K562 (cell line): ENCODE results near the gene CAPS. TPM values are rescaled to one million over a fixed set of nuclear protein-coding genes. Genes with fewer than 3 reads are reported as not detected.

Source experiments
- ARHGAP35 ChIP-seq: fragments of 450-650 bp; IDR thresholded peaks from 2 replicates; pipeline ENCODE4 v1.6.1; 2018; ENCODE audit not compliant: partially characterized antibody
- RAD51 ChIP-seq: fragments of 450-650 bp; IDR thresholded peaks from 2 replicates; pipeline ENCODE4 v1.7.1; 2016; ENCODE audit warnings: low read depth, mild to moderate bottlenecking, borderline replicate concordance
- REST ChIP-seq, 2 experiments: fragments of 450-650 bp; formaldehyde crosslinking in 1 of 2; IDR thresholded peaks; 2 replicates each; pipeline versions ENCODE4 v1.4.0 to v1.6.1; 2014 to 2020; ENCODE audit warnings: mild to moderate bottlenecking in 2 of 2, borderline replicate concordance in 1 of 2, low read depth in 1 of 2
- RNF2 ChIP-seq: sonication (generic); IDR thresholded peaks from 2 replicates; pipeline ENCODE4 v1.6.1; 2016
- ZNF212 ChIP-seq: fragments of 450-650 bp; formaldehyde crosslinking; IDR thresholded peaks from 2 replicates; pipeline ENCODE4 v1.4.0; 2020; ENCODE audit warnings: mild to moderate bottlenecking
- ZNF764 ChIP-seq: fragments of 250-450 bp; sonication (Bioruptor Pico); IDR thresholded peaks from 2 replicates; pipeline ENCODE4 v1.4.0; 2020; ENCODE audit warnings: low read depth, mild to moderate bottlenecking, moderate library complexity
- ZNF785 ChIP-seq: fragments of 250-450 bp; sonication (Bioruptor Pico); IDR thresholded peaks from 2 replicates; pipeline ENCODE4 v1.4.0; 2020; ENCODE audit warnings: mild to moderate bottlenecking
- polyA plus RNA-seq, 8 experiments: library from polyadenylated mRNA; depleted of rRNA in 4 of 8; stranded (reverse) in 5 of 8; unstranded in 3 of 8; fragments of >200 nt; fragmentation: Nextera tagmentation in 2 of 8; fragmentation: Illumina TruSeq in 1 of 8; extraction: Ambion mirVana in 2 of 8; extraction: Trizol in 1 of 8; gene quantifications; 2 replicates each; pipeline versions ENCODE4 v1.2.1 to v1.2.3, GENCODE V29; 2011 to 2014; ENCODE audit warnings: inconsistent platforms in 1 of 8, missing spikeins in 1 of 8
- total RNA-seq, 7 experiments: library from RNA; depleted of rRNA in 6 of 7; stranded (reverse); fragments of >200 nt in 6 of 7; fragmentation: Illumina TruSeq in 2 of 7; extraction: Trizol in 2 of 7; gene quantifications; 2 replicates each; pipeline versions ENCODE4 v1.2.1 to v1.2.3, GENCODE V29; 2011 to 2021; ENCODE audit warnings: low replicate concordance in 1 of 7
- TF ChIP-seq, protein P1 (sequence below): fragments of 450-650 bp; formaldehyde crosslinking; IDR thresholded peaks from 2 replicates; pipeline ENCODE4 v1.4.0; 2020; ENCODE audit warnings: mild to moderate bottlenecking, moderate library complexity
- TF ChIP-seq, protein P2 (sequence below): fragments of 250-450 bp; sonication (Bioruptor Pico); IDR thresholded peaks from 2 replicates; pipeline ENCODE4 v1.8.0; 2022; ENCODE audit warnings: moderate library complexity, mild to moderate bottlenecking, inconsistent platforms
- TF ChIP-seq, protein P3 (sequence below): fragments of 450-650 bp; conservative IDR thresholded peaks from 2 replicates; pipeline ENCODE4 v1.6.1; 2016; ENCODE audit warnings: missing genetic modification characterization, low read depth, mild to moderate bottlenecking, missing compliant biosample characterization, moderate library complexity

The CAPS gene
- total and polyA plus RNA-seq, 9 of the 15 experiments (the other 6 are each of a cell fraction or from before 2014, with no cell fraction given) = 0.15 to 4.0 (median 0.91) TPM

- no peak for TF ChIP-seq ZNF212 (CRISPR knock-in tag)
- TF ChIP-seq, protein P1, sequence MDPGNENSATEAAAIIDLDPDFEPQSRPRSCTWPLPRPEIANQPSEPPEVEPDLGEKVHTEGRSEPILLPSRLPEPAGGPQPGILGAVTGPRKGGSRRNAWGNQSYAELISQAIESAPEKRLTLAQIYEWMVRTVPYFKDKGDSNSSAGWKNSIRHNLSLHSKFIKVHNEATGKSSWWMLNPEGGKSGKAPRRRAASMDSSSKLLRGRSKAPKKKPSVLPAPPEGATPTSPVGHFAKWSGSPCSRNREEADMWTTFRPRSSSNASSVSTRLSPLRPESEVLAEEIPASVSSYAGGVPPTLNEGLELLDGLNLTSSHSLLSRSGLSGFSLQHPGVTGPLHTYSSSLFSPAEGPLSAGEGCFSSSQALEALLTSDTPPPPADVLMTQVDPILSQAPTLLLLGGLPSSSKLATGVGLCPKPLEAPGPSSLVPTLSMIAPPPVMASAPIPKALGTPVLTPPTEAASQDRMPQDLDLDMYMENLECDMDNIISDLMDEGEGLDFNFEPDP (CRISPR knock-in tag) = no peak
- no peak for TF ChIP-seq RAD51
- no peak for TF ChIP-seq ZNF785 (CRISPR knock-in tag)
- no peak for TF ChIP-seq REST (IDR thresholded peaks at IDR 0.05; ENCODE audit: borderline replicate concordance)
- TF ChIP-seq REST (CRISPR knock-in tag; IDR thresholded peaks at IDR 0.05; ENCODE audit: low read depth) = no peak
- TF ChIP-seq, protein P2, sequence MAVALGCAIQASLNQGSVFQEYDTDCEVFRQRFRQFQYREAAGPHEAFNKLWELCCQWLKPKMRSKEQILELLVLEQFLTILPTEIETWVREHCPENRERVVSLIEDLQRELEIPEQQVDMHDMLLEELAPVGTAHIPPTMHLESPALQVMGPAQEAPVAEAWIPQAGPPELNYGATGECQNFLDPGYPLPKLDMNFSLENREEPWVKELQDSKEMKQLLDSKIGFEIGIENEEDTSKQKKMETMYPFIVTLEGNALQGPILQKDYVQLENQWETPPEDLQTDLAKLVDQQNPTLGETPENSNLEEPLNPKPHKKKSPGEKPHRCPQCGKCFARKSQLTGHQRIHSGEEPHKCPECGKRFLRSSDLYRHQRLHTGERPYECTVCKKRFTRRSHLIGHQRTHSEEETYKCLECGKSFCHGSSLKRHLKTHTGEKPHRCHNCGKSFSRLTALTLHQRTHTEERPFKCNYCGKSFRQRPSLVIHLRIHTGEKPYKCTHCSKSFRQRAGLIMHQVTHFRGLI (CRISPR knock-in tag) = no peak
- TF ChIP-seq, protein P3, sequence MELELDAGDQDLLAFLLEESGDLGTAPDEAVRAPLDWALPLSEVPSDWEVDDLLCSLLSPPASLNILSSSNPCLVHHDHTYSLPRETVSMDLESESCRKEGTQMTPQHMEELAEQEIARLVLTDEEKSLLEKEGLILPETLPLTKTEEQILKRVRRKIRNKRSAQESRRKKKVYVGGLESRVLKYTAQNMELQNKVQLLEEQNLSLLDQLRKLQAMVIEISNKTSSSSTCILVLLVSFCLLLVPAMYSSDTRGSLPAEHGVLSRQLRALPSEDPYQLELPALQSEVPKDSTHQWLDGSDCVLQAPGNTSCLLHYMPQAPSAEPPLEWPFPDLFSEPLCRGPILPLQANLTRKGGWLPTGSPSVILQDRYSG (tag) = no peak
- TF ChIP-seq ARHGAP35 = no peak
- no peak for TF ChIP-seq RNF2
- no peak for TF ChIP-seq ZNF764
- TF ChIP-seq, all 486 proteins: peak for 0
Measured at GRCh38 chr19:5959260-5960004, 45.4 kb downstream of the CAPS start (continued).
